ENCODE measurements around the gene TNFRSF14.

The TNFRSF14 gene

GRCh38 chr1:2537784-2538115 lies 18.4 kb upstream of the TNFRSF14 start:
- Histone ChIP-seq H3K4me1 (ENCODE audit: control insufficient read depth, insufficient read depth, low read length, poor library complexity, severe bottlenecking) (peaks cover 10% of the 10 kb centered on the region), H3K27ac (ENCODE audit: insufficient read depth, low read length, poor library complexity, severe bottlenecking) (no peak overlapping the region), H3K9me3 (ENCODE audit: control insufficient read depth, low read length) (no peaks in the 10 kb centered on the region), H3K27me3 (replicated peaks; ENCODE audit: control insufficient read depth, insufficient read depth, low read length, poor library complexity, severe bottlenecking) (no peaks in the 10 kb centered on the region), H3K4me3 (ENCODE audit: insufficient read depth, low read depth, low read length, poor library complexity, severe bottlenecking) (no peak overlapping the region), H3K36me3 (ENCODE audit: control insufficient read depth, insufficient read depth, low read length) (no peaks in the 10 kb centered on the region)
- no peak for DNase-seq

- no peaks in the 10 kb centered on the region for H3K27me3 ChIP-seq (replicated peaks; ENCODE audit: control insufficient read depth, insufficient read depth, low read length, poor library complexity, severe bottlenecking)
These were observed 17.8 kb upstream of the TNFRSF14 start for GRCh38 chr1:2538376-2538775.

GRCh38 chr1:2538872-2539271 lies 17.3 kb upstream of the TNFRSF14 start:
- H3K4me1 ChIP-seq (ENCODE audit: control insufficient read depth, insufficient read depth, low read length, poor library complexity, severe bottlenecking), result peaks cover 10% of the 10 kb centered on the region
- H3K4me3 ChIP-seq (ENCODE audit: insufficient read depth, low read depth, low read length, poor library complexity, severe bottlenecking), result no peak overlapping the region
- no peaks in the 10 kb centered on the region for H3K9me3 ChIP-seq (ENCODE audit: control insufficient read depth, low read length)
- no peak overlapping the region for H3K27ac ChIP-seq (ENCODE audit: insufficient read depth, low read length, poor library complexity, severe bottlenecking)
- H3K36me3 ChIP-seq (ENCODE audit: control insufficient read depth, insufficient read depth, low read length), result no peaks in the 10 kb centered on the region
- DNase-seq, result no peak
- no peaks in the 10 kb centered on the region for H3K27me3 ChIP-seq (replicated peaks; ENCODE audit: control insufficient read depth, insufficient read depth, low read length, poor library complexity, severe bottlenecking)

More at GRCh38 chr1:2538376-2538775, 17.8 kb upstream of the TNFRSF14 start:
- H3K4me3 ChIP-seq (ENCODE audit: insufficient read depth, low read depth, low read length, poor library complexity, severe bottlenecking), result no peak overlapping the region
- no peaks in the 10 kb centered on the region for H3K36me3 ChIP-seq (ENCODE audit: control insufficient read depth, insufficient read depth, low read length)
- no peak for DNase-seq
- H3K4me1 ChIP-seq (ENCODE audit: control insufficient read depth, insufficient read depth, low read length, poor library complexity, severe bottlenecking), result peaks cover 10% of the 10 kb centered on the region
- no peaks in the 10 kb centered on the region for H3K9me3 ChIP-seq (ENCODE audit: control insufficient read depth, low read length)
- H3K27ac ChIP-seq (ENCODE audit: insufficient read depth, low read length, poor library complexity, severe bottlenecking), result no peak overlapping the region

- Histone ChIP-seq H3K27ac (ENCODE audit: insufficient read depth, low read length, poor library complexity, severe bottlenecking) (no peak overlapping the region), H3K4me3 (ENCODE audit: insufficient read depth, low read depth, low read length, poor library complexity, severe bottlenecking) (no peak overlapping the region), H3K36me3 (ENCODE audit: control insufficient read depth, insufficient read depth, low read length) (no peaks in the 10 kb centered on the region), H3K9me3 (ENCODE audit: control insufficient read depth, low read length) (no peaks in the 10 kb centered on the region), H3K27me3 (replicated peaks; ENCODE audit: control insufficient read depth, insufficient read depth, low read length, poor library complexity, severe bottlenecking) (no peaks in the 10 kb centered on the region), H3K4me1 (ENCODE audit: control insufficient read depth, insufficient read depth, low read length, poor library complexity, severe bottlenecking) (peaks cover 10% of the 10 kb centered on the region)
- no peak for DNase-seq
These were observed 16.8 kb upstream of the TNFRSF14 start for GRCh38 chr1:2539312-2539907.

GRCh38 chr1:2540816-2541492 lies 15.2 kb upstream of the TNFRSF14 start:
- no peak for DNase-seq
- H3K9me3 ChIP-seq (ENCODE audit: control insufficient read depth, low read length), result no peaks in the 10 kb centered on the region
- peaks cover 18% of the 10 kb centered on the region for H3K4me1 ChIP-seq (ENCODE audit: control insufficient read depth, insufficient read depth, low read length, poor library complexity, severe bottlenecking)
- no peaks in the 10 kb centered on the region for H3K36me3 ChIP-seq (ENCODE audit: control insufficient read depth, insufficient read depth, low read length)
- H3K4me3 ChIP-seq (ENCODE audit: insufficient read depth, low read depth, low read length, poor library complexity, severe bottlenecking), result no peak overlapping the region
- no peaks in the 10 kb centered on the region for H3K27me3 ChIP-seq (replicated peaks; ENCODE audit: control insufficient read depth, insufficient read depth, low read length, poor library complexity, severe bottlenecking)
- H3K27ac ChIP-seq (ENCODE audit: insufficient read depth, low read length, poor library complexity, severe bottlenecking), result no peak overlapping the region

- H3K27me3 ChIP-seq (replicated peaks; ENCODE audit: control insufficient read depth, insufficient read depth, low read length, poor library complexity, severe bottlenecking), result no peaks in the 10 kb centered on the region
- DNase-seq, result no peak
- H3K4me1 ChIP-seq (ENCODE audit: control insufficient read depth, insufficient read depth, low read length, poor library complexity, severe bottlenecking), result peaks cover 24% of the 10 kb centered on the region
- no peak overlapping the region for H3K4me3 ChIP-seq (ENCODE audit: insufficient read depth, low read depth, low read length, poor library complexity, severe bottlenecking)
- H3K36me3 ChIP-seq (ENCODE audit: control insufficient read depth, insufficient read depth, low read length), result no peaks in the 10 kb centered on the region
- H3K9me3 ChIP-seq (ENCODE audit: control insufficient read depth, low read length), result no peaks in the 10 kb centered on the region
- no peak overlapping the region for H3K27ac ChIP-seq (ENCODE audit: insufficient read depth, low read length, poor library complexity, severe bottlenecking)
These were observed 14.4 kb upstream of the TNFRSF14 start for GRCh38 chr1:2541619-2542245.

GRCh38 chr1:2542246-2542915 lies 13.8 kb upstream of the TNFRSF14 start:
- Histone ChIP-seq H3K27ac (ENCODE audit: insufficient read depth, low read length, poor library complexity, severe bottlenecking) (no peak overlapping the region), H3K9me3 (ENCODE audit: control insufficient read depth, low read length) (no peaks in the 10 kb centered on the region), H3K4me1 (ENCODE audit: control insufficient read depth, insufficient read depth, low read length, poor library complexity, severe bottlenecking) (peaks cover 27% of the 10 kb centered on the region)

GRCh38 chr1:2543543-2544092 lies 12.6 kb upstream of the TNFRSF14 start:
- Histone ChIP-seq H3K27ac (ENCODE audit: insufficient read depth, low read length, poor library complexity, severe bottlenecking) (no peak overlapping the region), H3K27me3 (replicated peaks; ENCODE audit: control insufficient read depth, insufficient read depth, low read length, poor library complexity, severe bottlenecking) (no peaks in the 10 kb centered on the region), H3K36me3 (ENCODE audit: control insufficient read depth, insufficient read depth, low read length) (no peaks in the 10 kb centered on the region), H3K9me3 (ENCODE audit: control insufficient read depth, low read length) (no peaks in the 10 kb centered on the region), H3K4me3 (ENCODE audit: insufficient read depth, low read depth, low read length, poor library complexity, severe bottlenecking) (no peak overlapping the region), H3K4me1 (ENCODE audit: control insufficient read depth, insufficient read depth, low read length, poor library complexity, severe bottlenecking) (peaks cover 39% of the 10 kb centered on the region)
- no peak for DNase-seq

More at GRCh38 chr1:2542246-2542915, 13.8 kb upstream of the TNFRSF14 start:
- Histone ChIP-seq H3K4me3 (ENCODE audit: insufficient read depth, low read depth, low read length, poor library complexity, severe bottlenecking) (no peak overlapping the region), H3K27me3 (replicated peaks; ENCODE audit: control insufficient read depth, insufficient read depth, low read length, poor library complexity, severe bottlenecking) (no peaks in the 10 kb centered on the region), H3K36me3 (ENCODE audit: control insufficient read depth, insufficient read depth, low read length) (no peaks in the 10 kb centered on the region)
- no peak for DNase-seq

GRCh38 chr1:2544093-2544874 lies 11.9 kb upstream of the TNFRSF14 start:
- Histone ChIP-seq H3K4me1 (ENCODE audit: control insufficient read depth, insufficient read depth, low read length, poor library complexity, severe bottlenecking) (peaks cover 45% of the 10 kb centered on the region), H3K9me3 (ENCODE audit: control insufficient read depth, low read length) (no peaks in the 10 kb centered on the region), H3K36me3 (ENCODE audit: control insufficient read depth, insufficient read depth, low read length) (no peaks in the 10 kb centered on the region), H3K27me3 (replicated peaks; ENCODE audit: control insufficient read depth, insufficient read depth, low read length, poor library complexity, severe bottlenecking) (no peaks in the 10 kb centered on the region), H3K27ac (ENCODE audit: insufficient read depth, low read length, poor library complexity, severe bottlenecking) (no peak overlapping the region), H3K4me3 (ENCODE audit: insufficient read depth, low read depth, low read length, poor library complexity, severe bottlenecking) (no peak overlapping the region)
- no peak for DNase-seq
